ENCODE measurements around the gene TXLNA.

Gene TXLNA

DNA sequence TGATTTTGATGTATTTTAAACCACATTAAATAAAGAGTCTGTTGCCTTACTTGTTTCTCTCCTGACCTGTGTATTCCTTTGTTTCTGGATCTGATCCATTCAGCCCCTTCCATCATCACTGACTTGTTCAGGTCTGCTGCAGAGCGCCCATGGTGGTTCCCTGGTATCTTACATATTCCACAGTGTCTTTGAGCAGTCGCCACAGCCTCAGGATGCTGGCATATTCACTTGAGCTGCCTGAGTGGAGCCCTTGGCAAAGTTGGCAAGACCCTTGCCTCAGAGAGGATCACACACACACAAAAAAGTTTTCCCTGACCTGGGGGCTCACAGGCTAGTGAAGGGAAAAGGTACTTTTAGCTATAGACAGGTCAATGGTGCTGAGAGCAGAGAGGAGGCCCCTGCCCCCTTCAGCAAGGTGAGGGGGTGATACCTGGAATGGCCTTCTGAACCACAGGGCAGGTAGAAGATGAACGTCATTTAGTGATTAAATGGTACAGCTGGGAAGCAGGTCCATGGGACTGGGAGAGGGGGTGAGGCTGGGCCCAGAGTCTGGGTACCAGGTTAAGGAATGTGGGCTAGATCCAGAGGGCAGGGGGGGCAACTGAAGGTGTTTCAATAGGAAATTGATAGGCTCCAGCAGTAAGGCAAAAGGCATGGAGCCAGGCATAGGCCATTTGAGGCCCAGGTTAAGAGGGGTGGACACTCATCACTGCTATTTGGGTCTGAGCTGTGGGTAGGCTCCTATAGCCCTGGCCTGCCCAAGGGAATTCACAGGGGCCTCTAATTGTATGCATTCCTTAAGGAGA lies 19.0 kb downstream of the TXLNA start:
- H3K9me3 ChIP-seq (ENCODE audit: control insufficient read depth, low read length): no peaks in the 10 kb centered on the region
- no peak overlapping the region for H3K4me3 ChIP-seq (ENCODE audit: extremely low read depth, insufficient read depth, low read length, poor library complexity, severe bottlenecking)
- peaks cover 48% of the 10 kb centered on the region for H3K36me3 ChIP-seq (ENCODE audit: control insufficient read depth, insufficient read depth, low read length)
- H3K4me1 ChIP-seq (ENCODE audit: control insufficient read depth, insufficient read depth, low read length, poor library complexity, severe bottlenecking): peaks cover 10% of the 10 kb centered on the region
- H3K27ac ChIP-seq (ENCODE audit: low read depth, low read length, severe bottlenecking): peak overlapping the region; percentile 16
- 87 to 100% methylated on average over 2 to 3 of the region's 3 CpGs for WGBS, 2 experiments (ENCODE audit: insufficient coverage in 2 of 2)

DNA sequence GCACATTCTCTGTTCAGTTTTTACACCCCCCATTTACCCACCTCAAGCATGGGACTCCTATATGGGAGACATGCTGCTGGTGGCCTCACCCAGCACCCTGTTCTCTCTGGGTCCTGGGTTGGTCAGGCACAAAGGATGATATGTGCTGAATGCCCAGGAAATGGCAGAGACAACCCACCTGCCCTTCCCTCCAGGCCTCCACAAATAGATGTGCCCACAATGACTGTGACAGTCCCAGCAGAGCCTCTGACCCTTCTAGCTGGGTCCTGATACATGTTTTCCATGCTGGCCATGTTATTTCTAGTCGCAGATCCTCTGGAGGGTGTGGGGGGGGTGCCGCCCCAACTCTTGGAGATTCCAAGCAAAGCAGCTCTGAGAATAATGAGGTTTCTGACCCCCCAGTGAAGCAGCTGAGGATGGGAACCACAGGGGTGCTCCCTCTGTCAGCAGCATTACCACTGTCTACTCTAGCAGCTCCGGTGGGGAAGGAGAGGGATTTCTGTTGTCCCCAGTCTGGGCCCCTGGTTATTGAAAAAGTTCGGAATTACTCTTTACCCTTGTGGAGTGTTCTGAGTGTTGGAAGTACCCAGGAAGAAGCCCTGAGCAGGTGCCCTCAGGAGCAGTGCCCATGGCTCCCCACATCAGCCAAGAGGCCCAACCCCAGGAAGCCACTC lies 19.7 kb downstream of the TXLNA start:
- Histone ChIP-seq H3K27ac (ENCODE audit: low read depth, low read length, severe bottlenecking) (peak overlapping the region; percentile 29), H3K4me1 (ENCODE audit: control insufficient read depth, insufficient read depth, low read length, poor library complexity, severe bottlenecking) (peaks cover 10% of the 10 kb centered on the region), H3K9me3 (ENCODE audit: control insufficient read depth, low read length) (no peaks in the 10 kb centered on the region), H3K4me3 (ENCODE audit: extremely low read depth, insufficient read depth, low read length, poor library complexity, severe bottlenecking) (no peak overlapping the region), H3K36me3 (ENCODE audit: control insufficient read depth, insufficient read depth, low read length) (peaks cover 40% of the 10 kb centered on the region)
- WGBS, 2 experiments (ENCODE audit: insufficient coverage in 2 of 2): 79 to 92% methylated on average over 2 of the region's 4 CpGs

DNA sequence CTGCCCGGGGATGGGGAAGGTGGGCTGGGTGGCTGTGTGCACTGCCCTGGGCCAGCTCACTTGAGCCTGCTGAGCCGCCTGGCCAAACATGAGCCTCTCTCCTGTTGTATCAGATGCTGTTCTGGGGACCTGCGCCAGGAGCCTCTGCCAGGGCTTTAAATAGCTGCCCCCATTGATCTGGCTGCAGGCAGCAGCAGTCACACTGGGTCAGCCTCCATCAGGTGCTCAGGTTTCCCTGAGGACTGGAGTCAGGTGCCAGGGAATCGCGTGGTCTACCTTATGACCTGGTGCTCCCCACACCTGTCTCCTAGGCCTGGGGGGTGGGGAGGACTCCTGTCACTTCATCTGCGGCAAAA lies 20.2 kb downstream of the TXLNA start:
- WGBS, 2 experiments (ENCODE audit: insufficient coverage in 2 of 2): 62 to 63% methylated on average over 2 to 3 of the region's 6 CpGs
- Histone ChIP-seq H3K9me3 (ENCODE audit: control insufficient read depth, low read length) (no peaks in the 10 kb centered on the region), H3K4me1 (ENCODE audit: control insufficient read depth, insufficient read depth, low read length, poor library complexity, severe bottlenecking) (peaks cover 10% of the 10 kb centered on the region), H3K27ac (ENCODE audit: low read depth, low read length, severe bottlenecking) (peak overlapping the region; percentile 88), H3K36me3 (ENCODE audit: control insufficient read depth, insufficient read depth, low read length) (peaks cover 35% of the 10 kb centered on the region), H3K4me3 (ENCODE audit: extremely low read depth, insufficient read depth, low read length, poor library complexity, severe bottlenecking) (peak overlapping the region; percentile 55)

DNA sequence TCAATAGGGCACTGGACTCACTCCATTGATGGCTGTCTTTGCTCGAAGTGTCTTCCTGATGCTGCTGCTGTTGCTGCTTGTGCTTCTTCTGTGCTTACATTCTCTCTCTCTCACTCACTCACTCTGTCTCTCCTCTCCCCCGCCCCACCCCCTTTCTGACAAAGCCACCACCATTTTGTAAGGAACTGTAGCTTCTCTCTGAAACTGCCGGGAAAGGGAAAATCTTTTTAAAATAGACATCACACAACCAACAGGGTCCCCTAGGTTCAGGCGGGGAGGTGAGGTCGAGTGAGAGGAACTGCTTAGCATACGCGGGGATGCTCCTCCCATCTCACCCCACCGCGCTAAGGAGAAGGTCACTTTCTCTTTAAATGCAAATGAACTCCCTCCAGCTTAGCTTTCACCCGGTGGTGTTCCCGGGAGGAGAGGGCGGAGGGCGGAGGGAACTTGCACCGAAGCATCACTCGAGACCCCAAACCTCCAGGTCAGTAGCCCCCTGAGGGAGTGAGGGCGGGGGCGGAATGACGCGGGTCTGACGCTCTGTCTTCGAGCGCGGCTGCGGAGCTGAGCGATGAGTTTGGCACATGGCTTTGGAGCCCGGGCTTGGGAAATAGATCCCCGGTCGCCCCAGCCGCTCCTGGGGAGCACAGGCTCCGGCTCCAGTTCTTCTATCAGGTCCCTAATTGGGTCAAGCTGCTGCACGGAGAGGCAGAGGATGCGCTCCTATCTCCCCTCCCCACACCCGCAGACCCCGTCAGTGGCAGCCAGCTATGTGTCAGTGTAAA lies 20.9 kb downstream of the TXLNA start, which contains the start of gene CCDC28B:
TSS of gene CCDC28B (plus strand) at position 370 of the 785 bp plus-strand sequence. CDS start 1,341 bp downstream, outside the sequence.
- peak within 1 kb of the TSS; percentile 88 for H3K27ac ChIP-seq (ENCODE audit: low read depth, low read length, severe bottlenecking)
- H3K9me3 ChIP-seq (ENCODE audit: control insufficient read depth, low read length): no peaks in the 10 kb centered on the region

DNA sequence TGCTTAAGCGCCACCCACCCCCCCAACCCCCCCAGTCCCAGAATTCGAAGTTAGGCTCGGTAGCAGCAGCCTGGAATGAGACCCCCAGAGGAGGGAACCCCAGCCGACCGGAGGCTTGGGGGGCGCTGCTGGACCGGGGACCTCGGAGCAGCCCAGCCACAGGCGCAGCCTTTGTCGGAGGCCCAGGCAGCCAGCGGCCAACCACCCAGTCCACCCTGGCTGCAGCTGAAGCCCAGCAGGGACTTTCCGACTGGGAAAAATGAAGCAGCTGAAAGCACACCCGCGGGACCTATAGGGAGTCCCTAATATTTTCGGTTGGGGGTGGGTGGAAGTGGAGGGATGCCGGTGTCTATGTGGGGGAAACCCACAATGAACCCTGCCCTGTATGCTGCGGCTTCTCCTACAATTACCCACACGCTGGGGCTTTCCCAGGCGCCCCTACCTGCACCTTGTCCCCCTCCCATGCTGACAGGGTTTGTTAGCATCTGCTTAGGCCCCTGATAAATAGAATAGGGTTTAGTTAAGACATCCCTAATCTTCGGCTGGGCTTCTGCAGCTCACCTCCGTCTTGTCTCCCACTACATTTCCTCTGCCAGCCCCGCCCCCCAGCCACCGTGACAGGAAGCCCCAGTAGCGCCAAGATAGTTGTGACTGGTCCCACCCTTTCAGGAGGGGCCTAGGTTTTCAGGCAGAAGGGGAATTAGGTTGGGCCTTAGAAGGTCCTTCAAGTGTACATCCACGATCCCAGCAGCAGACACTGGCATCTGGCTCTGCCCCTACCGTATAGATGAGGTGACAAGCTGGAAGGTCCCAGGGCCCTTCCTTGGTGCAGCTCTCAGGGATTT lies 21.8 kb downstream of the TXLNA start:
- H3K4me1 ChIP-seq (ENCODE audit: control insufficient read depth, insufficient read depth, low read length, poor library complexity, severe bottlenecking): peaks cover 10% of the 10 kb centered on the region
- peaks cover 20% of the 10 kb centered on the region for H3K36me3 ChIP-seq (ENCODE audit: control insufficient read depth, insufficient read depth, low read length)
- 6 to 15% methylated on average over 9 to 19 of the region's 26 CpGs for WGBS, 2 experiments (ENCODE audit: insufficient coverage in 2 of 2)
- H3K9me3 ChIP-seq (ENCODE audit: control insufficient read depth, low read length): no peaks in the 10 kb centered on the region
- H3K4me3 ChIP-seq (ENCODE audit: extremely low read depth, insufficient read depth, low read length, poor library complexity, severe bottlenecking): peak overlapping the region; percentile 55
- peak overlapping the region; percentile 88 for H3K27ac ChIP-seq (ENCODE audit: low read depth, low read length, severe bottlenecking)

More for the DNA sequence above, 20.9 kb downstream of the TXLNA start, which contains the start of gene CCDC28B:
- Histone ChIP-seq H3K4me1 (ENCODE audit: control insufficient read depth, insufficient read depth, low read length, poor library complexity, severe bottlenecking) (peaks cover 10% of the 10 kb centered on the region), H3K36me3 (ENCODE audit: control insufficient read depth, insufficient read depth, low read length) (peaks cover 28% of the 10 kb centered on the region), H3K4me3 (ENCODE audit: extremely low read depth, insufficient read depth, low read length, poor library complexity, severe bottlenecking) (peak within 1 kb of the TSS; percentile 55)
- 0% methylated on average over 16 to 19 of the region's 34 CpGs for WGBS, 2 experiments (ENCODE audit: insufficient coverage in 2 of 2)

DNA sequence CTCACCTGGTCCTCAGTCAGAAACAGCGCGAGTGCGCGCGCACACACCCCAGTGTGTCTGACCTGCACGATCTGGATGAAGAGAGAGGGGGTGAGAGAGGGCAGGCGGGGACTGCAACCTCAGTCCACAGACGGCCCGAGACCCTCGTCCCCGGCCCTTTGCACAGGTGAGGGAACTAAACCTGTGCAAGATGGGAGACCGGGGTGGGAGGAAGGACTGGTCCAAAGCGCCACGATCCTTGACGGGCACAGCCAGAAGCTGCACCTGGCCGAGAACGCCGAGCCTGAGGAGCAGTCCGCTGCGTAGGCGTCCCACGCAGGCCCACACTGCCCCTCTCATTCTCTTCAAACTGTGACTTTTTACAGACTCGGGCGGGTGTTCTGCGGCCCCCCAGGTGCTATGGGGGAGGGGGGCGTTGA lies 25.5 kb downstream of the TXLNA start:
- peak overlapping the region; percentile 13 for H3K27ac ChIP-seq (ENCODE audit: low read depth, low read length, severe bottlenecking)
- peaks cover 11% of the 10 kb centered on the region for H3K36me3 ChIP-seq (ENCODE audit: control insufficient read depth, insufficient read depth, low read length)
- peak overlapping the region; percentile 68 for H3K4me3 ChIP-seq (ENCODE audit: extremely low read depth, insufficient read depth, low read length, poor library complexity, severe bottlenecking)
- no peaks in the 10 kb centered on the region for H3K9me3 ChIP-seq (ENCODE audit: control insufficient read depth, low read length)
- 75 to 78% methylated on average over 12 to 18 of the region's 26 CpGs for WGBS, 2 experiments (ENCODE audit: insufficient coverage in 2 of 2)
- peaks cover under 1% of the 10 kb centered on the region for H3K4me1 ChIP-seq (ENCODE audit: control insufficient read depth, insufficient read depth, low read length, poor library complexity, severe bottlenecking)

DNA sequence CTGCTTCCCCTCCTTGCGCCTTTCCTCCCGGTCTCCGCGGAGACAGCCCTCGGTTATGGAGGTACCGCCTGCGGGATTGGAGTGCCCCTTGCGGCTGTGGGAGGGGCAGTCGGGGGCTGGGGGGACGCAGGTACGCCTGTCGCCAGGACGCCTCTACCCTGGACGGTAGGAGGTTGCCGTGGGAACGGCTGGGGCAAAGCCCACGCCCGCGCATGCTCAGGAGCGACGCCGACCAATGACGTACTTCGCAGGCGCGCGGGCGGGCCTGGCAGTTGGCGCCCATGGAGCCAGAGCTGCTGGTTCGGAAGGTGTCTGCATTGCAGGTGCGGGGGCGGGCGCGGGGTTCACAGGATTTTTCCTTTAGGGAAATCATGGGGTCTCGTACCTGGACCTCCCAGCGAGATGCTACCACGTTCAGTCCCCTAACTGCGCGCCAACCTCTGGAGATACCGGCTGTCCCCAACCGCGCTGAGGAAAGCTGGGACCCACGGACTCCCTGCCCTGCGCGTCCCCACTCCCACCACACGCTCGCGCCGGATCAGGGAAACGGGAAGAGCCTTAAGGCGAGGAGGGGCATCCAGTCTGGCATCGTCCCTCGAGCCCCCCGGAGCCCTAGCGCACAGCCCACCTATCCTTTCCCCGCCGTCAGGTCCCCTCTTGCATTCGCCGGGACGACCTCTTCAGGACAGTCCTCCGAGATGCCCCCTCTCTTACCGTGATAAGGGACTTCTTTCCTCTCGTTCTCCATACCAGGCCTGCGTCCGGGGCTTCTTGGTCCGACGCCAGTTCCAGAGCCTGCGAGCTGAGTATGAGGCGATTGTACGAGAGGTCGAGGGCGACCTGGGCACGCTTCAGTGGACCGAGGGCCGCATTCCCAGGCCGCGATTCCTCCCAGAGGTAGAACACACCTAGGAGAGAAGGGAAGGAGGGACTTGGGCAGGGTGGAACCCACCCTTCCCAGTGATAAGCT lies 26.2 kb downstream of the TXLNA start, which contains the start of gene IQCC:
TSS of gene IQCC (plus strand) at position 271 of the 970 bp plus-strand sequence. CDS start at position 282, 11 bp downstream.
- WGBS, 2 experiments (ENCODE audit: insufficient coverage in 2 of 2): 0 to 9% methylated on average over 54 to 67 of the region's 77 CpGs
- H3K36me3 ChIP-seq (ENCODE audit: control insufficient read depth, insufficient read depth, low read length): peaks cover 11% of the 10 kb centered on the region
- H3K4me1 ChIP-seq (ENCODE audit: control insufficient read depth, insufficient read depth, low read length, poor library complexity, severe bottlenecking): no peaks in the 10 kb centered on the region
- H3K27ac ChIP-seq (ENCODE audit: low read depth, low read length, severe bottlenecking): peak within 1 kb of the TSS; percentile 23
- peak within 1 kb of the TSS; percentile 68 for H3K4me3 ChIP-seq (ENCODE audit: extremely low read depth, insufficient read depth, low read length, poor library complexity, severe bottlenecking)
- no peaks in the 10 kb centered on the region for H3K9me3 ChIP-seq (ENCODE audit: control insufficient read depth, low read length)

DNA sequence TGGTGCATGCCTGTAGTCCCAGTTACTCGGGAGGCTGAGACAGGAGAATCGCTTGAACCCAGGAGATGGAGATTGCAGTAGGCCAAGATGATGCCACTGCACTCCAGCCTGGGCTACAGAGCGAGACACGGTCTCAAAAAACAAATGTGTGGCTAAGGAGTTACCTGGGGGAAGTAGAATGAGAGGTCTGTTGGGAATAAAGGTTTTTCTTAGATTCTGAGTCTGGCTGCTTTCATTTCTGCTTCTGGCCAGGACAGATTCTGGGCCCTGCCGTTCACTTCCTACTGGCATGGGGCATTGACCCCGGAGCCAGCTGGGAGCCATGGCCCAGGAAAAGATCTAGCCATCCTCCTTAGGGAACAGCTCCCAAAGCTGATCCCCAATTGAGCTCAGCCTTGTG lies 29.0 kb downstream of the TXLNA start:
- no peaks in the 10 kb centered on the region for H3K9me3 ChIP-seq (ENCODE audit: control insufficient read depth, low read length)
- no peak overlapping the region for H3K4me3 ChIP-seq (ENCODE audit: extremely low read depth, insufficient read depth, low read length, poor library complexity, severe bottlenecking)
- H3K36me3 ChIP-seq (ENCODE audit: control insufficient read depth, insufficient read depth, low read length): peaks cover 14% of the 10 kb centered on the region
- 95 to 99% methylated on average over 5 to 6 of the region's 6 CpGs for WGBS, 2 experiments (ENCODE audit: insufficient coverage in 2 of 2)
- H3K4me1 ChIP-seq (ENCODE audit: control insufficient read depth, insufficient read depth, low read length, poor library complexity, severe bottlenecking): no peaks in the 10 kb centered on the region
- H3K27ac ChIP-seq (ENCODE audit: low read depth, low read length, severe bottlenecking): no peak overlapping the region

DNA sequence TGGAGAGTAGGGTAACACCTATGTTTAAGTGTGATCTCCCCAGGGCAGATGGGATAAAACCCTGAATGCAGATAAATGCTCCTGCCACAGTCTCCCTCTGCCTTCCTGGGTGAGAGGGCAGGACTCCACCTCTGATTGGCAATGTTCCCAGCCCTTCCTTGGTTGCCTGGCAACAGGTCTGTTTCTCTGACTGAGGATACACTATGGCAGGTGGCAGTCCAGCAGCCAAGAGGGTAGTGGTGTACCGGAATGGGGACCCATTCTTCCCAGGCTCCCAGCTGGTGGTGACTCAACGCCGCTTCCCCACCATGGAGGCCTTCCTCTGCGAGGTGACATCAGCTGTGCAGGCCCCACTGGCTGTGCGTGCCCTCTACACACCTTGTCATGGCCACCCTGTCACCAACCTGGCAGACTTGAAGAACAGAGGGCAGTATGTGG lies 29.4 kb downstream of the TXLNA start, which contains the start of gene DCDC2B:
TSS of gene DCDC2B (plus strand) at position 199 of the 438 bp plus-strand sequence. CDS start at position 204, 5 bp downstream.
- Histone ChIP-seq H3K4me1 (ENCODE audit: control insufficient read depth, insufficient read depth, low read length, poor library complexity, severe bottlenecking) (no peaks in the 10 kb centered on the region), H3K9me3 (ENCODE audit: control insufficient read depth, low read length) (no peaks in the 10 kb centered on the region), H3K36me3 (ENCODE audit: control insufficient read depth, insufficient read depth, low read length) (peaks cover 17% of the 10 kb centered on the region), H3K4me3 (ENCODE audit: extremely low read depth, insufficient read depth, low read length, poor library complexity, severe bottlenecking) (no peak within 1 kb of the TSS), H3K27ac (ENCODE audit: low read depth, low read length, severe bottlenecking) (no peak within 1 kb of the TSS)
- WGBS, 2 experiments (ENCODE audit: insufficient coverage in 2 of 2): 90 to 98% methylated on average over 4 to 5 of the region's 5 CpGs
